HFF-Myc (cell line): ENCODE data around the gene MRPL23.

Source experiments
- DNase-seq: peaks from one replicate; pipeline ENCODE4 v3.0.0-alpha.2; 2011; ENCODE audit warnings: low read depth; ENCODE audit errors: extremely low read depth
- H3K4me3 ChIP-seq: replicated peaks from 2 replicates; pipeline ENCODE4 v1.5.1; 2011; ENCODE audit warnings: low read depth, mild to moderate bottlenecking, control low read depth, low read length
- CTCF ChIP-seq: IDR thresholded peaks from 2 replicates; pipeline ENCODE4 v1.5.1; 2012; ENCODE audit warnings: mild to moderate bottlenecking, low read depth, low read length, control low read depth; ENCODE audit errors: missing control alignments

The MRPL23 gene

GRCh38 chr11:1935156-1936071 is 11.7 kb upstream of the MRPL23 start:
- TF ChIP-seq CTCF, result no peak
- DNase-seq, result no peak
- H3K4me3 ChIP-seq, result no peak overlapping the region

GRCh38 chr11:1936072-1936780 is 10.9 kb upstream of the MRPL23 start:
- TF ChIP-seq CTCF, result no peak
- no peak for DNase-seq
- H3K4me3 ChIP-seq, result no peak overlapping the region

- no peak for DNase-seq
- TF ChIP-seq CTCF, result no peak
- no peak overlapping the region for H3K4me3 ChIP-seq
Measured at GRCh38 chr11:1936781-1937615, 10.1 kb upstream of the MRPL23 start.

- TF ChIP-seq CTCF, result no peak
- DNase-seq, result no peak
- no peak overlapping the region for H3K4me3 ChIP-seq
Measured at GRCh38 chr11:1937616-1938342, 9.4 kb upstream of the MRPL23 start.

- no peak overlapping the region for H3K4me3 ChIP-seq
- no peak for TF ChIP-seq CTCF
- no peak for DNase-seq
Measured at GRCh38 chr11:1938343-1939005, 8.7 kb upstream of the MRPL23 start.
